Endothelial cell (in vitro differentiated cells): ENCODE results near the gene SCAF8. TPM values are rescaled to one million over a fixed set of nuclear protein-coding genes. Genes with fewer than 3 reads are reported as not detected.

Experiments used
- DNase-seq: peaks from one replicate; pipeline ENCODE4 v3.0.0; 2021; ENCODE audit warnings: low spot score
- H3K27ac Mint-ChIP-seq: one replicate; pipeline ENCODE4 v1.8.0; 2021; ENCODE audit warnings: mixed read lengths, inconsistent platforms; ENCODE audit not compliant: unreplicated experiment
- H3K27me3 Mint-ChIP-seq: one replicate; pipeline ENCODE4 v1.8.0; 2021; ENCODE audit warnings: mild to moderate bottlenecking, moderate library complexity, mixed read lengths, inconsistent platforms; ENCODE audit not compliant: unreplicated experiment
- H3K36me3 Mint-ChIP-seq: one replicate; pipeline ENCODE4 v1.8.0; 2021; ENCODE audit warnings: mild to moderate bottlenecking, low read depth, mixed read lengths, inconsistent platforms; ENCODE audit not compliant: unreplicated experiment
- H3K4me1 Mint-ChIP-seq: one replicate; pipeline ENCODE4 v1.8.0; 2021; ENCODE audit warnings: mild to moderate bottlenecking, mixed read lengths, inconsistent platforms; ENCODE audit not compliant: unreplicated experiment
- H3K4me3 Mint-ChIP-seq: one replicate; pipeline ENCODE4 v1.8.0; 2021; ENCODE audit warnings: mild to moderate bottlenecking, mixed read lengths, inconsistent platforms; ENCODE audit not compliant: unreplicated experiment
- H3K9me3 Mint-ChIP-seq: one replicate; pipeline ENCODE4 v1.8.0; 2021; ENCODE audit warnings: mixed read lengths, inconsistent platforms; ENCODE audit not compliant: unreplicated experiment
- total RNA-seq: library from RNA; stranded (reverse); fragmentation: NEBNext Ultra II Directional; extraction: Animal tissue kit (Norgen Biotek cat#: 25700); gene quantifications from one replicate; pipeline ENCODE4 v1.2.1, GENCODE V29; 2021; ENCODE audit not compliant: unreplicated experiment
- TF ChIP-seq, protein P1 (sequence below): fragments of 200-600 bp; sonication (generic); IDR thresholded peaks from one replicate; pipeline ENCODE4 v1.5.0; 2021; ENCODE audit warnings: antibody characterized with exemption; ENCODE audit not compliant: unreplicated experiment

Gene SCAF8
- total RNA-seq, 1 donor from 2014 or later, result 51.4 TPM

DNA sequence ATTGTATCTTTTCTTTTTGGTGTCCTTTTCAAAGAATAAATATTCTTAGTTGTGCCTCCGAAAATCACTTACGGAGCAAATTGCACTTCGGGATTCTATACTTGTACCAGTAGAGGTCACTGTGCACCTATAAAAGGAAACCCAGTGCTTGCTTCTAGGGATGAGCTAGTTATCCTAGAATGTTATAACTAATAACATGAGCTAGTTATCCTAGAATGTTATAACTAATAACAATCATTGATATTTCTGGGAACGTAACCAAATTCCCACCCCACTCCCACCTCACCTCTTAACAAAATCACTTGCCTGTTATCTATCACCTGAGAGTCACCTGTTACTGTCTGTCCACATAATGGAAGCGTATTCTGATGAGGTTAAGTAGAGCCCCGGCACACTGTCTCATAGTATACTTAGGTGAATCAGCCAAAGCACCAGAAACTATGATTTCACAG is 135.0 kb downstream of the SCAF8 start:
- peaks cover 2% of the 10 kb centered on the region for H3K27me3 Mint-ChIP-seq
- H3K4me1 Mint-ChIP-seq, result peaks cover 2% of the 10 kb centered on the region
- no peaks in the 10 kb centered on the region for H3K36me3 Mint-ChIP-seq
- no peak overlapping the region for H3K27ac Mint-ChIP-seq
- H3K9me3 Mint-ChIP-seq, result no peaks in the 10 kb centered on the region
- TF ChIP-seq, protein P1, sequence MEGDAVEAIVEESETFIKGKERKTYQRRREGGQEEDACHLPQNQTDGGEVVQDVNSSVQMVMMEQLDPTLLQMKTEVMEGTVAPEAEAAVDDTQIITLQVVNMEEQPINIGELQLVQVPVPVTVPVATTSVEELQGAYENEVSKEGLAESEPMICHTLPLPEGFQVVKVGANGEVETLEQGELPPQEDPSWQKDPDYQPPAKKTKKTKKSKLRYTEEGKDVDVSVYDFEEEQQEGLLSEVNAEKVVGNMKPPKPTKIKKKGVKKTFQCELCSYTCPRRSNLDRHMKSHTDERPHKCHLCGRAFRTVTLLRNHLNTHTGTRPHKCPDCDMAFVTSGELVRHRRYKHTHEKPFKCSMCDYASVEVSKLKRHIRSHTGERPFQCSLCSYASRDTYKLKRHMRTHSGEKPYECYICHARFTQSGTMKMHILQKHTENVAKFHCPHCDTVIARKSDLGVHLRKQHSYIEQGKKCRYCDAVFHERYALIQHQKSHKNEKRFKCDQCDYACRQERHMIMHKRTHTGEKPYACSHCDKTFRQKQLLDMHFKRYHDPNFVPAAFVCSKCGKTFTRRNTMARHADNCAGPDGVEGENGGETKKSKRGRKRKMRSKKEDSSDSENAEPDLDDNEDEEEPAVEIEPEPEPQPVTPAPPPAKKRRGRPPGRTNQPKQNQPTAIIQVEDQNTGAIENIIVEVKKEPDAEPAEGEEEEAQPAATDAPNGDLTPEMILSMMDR, result peak; percentile 74
- H3K4me3 Mint-ChIP-seq, result no peak overlapping the region
- DNase-seq, result no peak

DNA sequence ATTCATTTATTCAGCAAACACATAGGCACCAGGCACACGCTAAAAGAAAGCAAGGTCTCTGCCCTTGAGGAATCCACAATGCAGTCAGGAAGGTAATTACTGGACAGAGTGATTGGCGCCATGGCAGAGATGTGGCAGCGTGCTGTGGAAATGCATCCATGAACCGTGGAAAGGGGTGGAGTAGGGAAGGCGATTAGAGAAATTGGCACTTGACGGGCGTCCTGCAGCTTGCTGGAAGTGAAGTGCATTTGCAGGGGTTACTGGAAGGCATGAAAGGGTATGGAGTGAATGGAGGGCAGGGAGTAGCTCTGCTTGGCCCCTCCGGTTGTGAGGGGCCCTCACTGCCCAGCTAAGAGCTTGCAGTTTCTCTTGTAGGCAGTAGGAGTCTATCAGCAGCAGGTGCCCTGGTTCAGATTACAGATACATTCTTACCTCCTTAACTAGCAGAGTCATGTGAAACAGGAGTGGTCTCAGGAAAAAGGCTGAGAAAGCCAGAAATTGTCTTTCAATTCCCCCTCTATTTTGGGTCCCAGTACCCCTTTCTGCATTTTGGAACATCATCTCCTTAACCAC is 139.4 kb downstream of the SCAF8 start:
- DNase-seq, result no peak
- H3K9me3 Mint-ChIP-seq, result no peaks in the 10 kb centered on the region
- TF ChIP-seq, protein P1, result no peak
- H3K4me1 Mint-ChIP-seq, result peaks cover 3% of the 10 kb centered on the region
- peaks cover 3% of the 10 kb centered on the region for H3K27me3 Mint-ChIP-seq
- no peaks in the 10 kb centered on the region for H3K36me3 Mint-ChIP-seq
- no peak overlapping the region for H3K4me3 Mint-ChIP-seq
- no peak overlapping the region for H3K27ac Mint-ChIP-seq

DNA sequence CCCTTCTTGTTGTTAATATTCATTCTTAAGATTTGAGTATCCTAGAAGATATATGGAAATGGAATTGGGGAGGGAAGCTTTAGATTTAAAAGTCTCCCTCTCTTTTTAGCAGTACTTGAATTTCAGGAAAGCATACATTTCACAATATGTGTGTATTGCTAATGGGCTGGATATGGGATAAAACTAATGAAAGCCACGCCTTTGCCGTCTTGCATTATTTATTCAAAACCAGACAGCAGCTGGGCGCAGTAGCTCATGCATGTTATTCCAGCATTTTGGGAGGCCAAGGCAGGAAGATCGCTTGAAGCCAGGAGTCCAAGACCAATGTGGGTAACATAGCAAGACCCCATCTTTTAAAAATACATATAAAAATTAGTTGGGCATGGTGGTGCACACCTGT is 140.3 kb downstream of the SCAF8 start:
- Mint-ChIP-seq H3K4me3 (no peak overlapping the region), H3K9me3 (no peaks in the 10 kb centered on the region), H3K36me3 (no peaks in the 10 kb centered on the region), H3K27me3 (peaks cover 3% of the 10 kb centered on the region), H3K4me1 (peaks cover 3% of the 10 kb centered on the region), H3K27ac (no peak overlapping the region)
- TF ChIP-seq, protein P1, result no peak
- no peak for DNase-seq

DNA sequence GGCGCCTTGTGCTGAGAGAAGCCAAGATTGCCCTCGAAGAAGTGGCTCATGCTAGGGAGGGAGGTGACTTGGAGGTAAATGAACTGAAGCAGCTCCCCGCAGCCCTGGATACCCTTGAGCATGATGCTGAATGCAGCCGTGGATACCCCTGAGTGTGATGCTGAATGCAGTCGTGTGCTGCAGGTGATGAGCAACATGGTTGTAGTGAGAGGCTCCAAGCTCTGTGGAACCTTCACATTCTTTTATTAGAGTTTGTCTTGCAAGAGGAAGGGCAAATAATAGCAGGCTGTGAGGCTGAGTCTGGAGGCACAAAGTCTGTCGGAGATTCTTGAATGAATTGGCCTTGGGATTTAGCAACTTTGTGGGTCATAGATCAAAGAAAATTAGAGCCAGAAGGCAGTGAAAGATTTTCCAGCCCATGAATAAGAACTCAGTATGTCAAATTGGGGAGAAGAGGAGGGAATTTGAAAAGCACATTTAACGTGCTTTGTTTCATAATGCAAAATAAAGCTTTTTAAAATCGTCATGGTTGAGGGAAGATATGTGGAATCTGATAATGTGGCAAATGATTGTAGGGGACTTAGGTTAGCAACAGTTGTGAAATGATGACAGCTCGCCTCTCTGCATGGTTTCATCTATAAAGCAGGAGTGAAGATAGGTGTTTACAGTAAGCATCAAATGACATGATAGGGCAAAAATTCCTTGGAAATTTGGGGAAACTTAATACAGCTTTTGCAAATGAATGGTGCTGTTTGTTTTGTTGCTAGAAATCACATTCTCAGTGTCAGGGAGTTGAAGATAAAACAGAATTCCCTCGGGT is 141.8 kb downstream of the SCAF8 start:
- H3K4me3 Mint-ChIP-seq, result no peak overlapping the region
- no peaks in the 10 kb centered on the region for H3K9me3 Mint-ChIP-seq
- H3K27ac Mint-ChIP-seq, result no peak overlapping the region
- TF ChIP-seq, protein P1, result no peak
- peaks cover 3% of the 10 kb centered on the region for H3K27me3 Mint-ChIP-seq
- no peak for DNase-seq
- H3K36me3 Mint-ChIP-seq, result peaks cover 4% of the 10 kb centered on the region
- peaks cover 3% of the 10 kb centered on the region for H3K4me1 Mint-ChIP-seq
